OCI-M2 (cell line): ENCODE results near the gene FSHR.

Experiments
- DNase-seq: peaks from one replicate; lab custom pipeline; 2025; ENCODE audit not compliant: unreplicated experiment; lab: John Stamatoyannopoulos, UW

The FSHR gene

DNA sequence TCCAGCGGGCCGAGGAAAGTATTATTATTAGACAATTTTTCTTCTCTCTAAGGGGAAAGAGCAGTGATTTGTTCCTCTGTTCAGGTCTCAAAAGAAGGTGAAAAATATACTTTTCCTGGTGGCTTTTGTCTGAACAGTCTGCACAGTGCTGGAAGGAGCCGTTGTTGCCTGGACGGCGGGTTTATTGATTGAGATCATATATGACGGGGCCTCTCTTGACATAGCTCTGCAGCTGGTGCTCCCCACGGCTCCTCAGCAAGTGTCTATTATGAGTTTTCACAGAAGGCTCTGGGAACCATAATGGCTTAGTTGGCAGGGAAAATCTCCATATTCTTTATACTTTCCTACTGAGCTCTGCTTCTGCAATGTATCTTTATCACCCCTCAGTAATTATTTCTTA lies 42.9 kb downstream of the FSHR start:
- DNase-seq = no peak

DNA sequence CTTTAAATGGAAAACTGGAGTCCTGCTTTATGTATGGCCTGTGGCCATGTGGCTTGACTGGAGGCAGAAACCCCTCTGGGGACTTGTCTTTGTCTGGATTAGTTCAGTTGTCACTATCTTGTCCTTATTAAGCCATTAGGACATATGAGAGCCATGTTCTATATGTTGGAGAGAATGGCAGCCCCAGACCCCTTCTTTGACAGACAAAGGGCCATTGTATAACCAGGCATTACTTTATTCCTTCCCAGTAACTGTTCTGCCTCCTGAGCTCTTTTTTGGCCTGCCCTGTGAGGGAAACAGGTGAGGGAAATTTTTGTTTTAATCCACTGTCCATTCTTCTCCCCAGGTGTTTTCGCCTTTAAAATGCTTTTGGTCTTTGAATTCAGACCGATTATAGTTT lies 43.3 kb downstream of the FSHR start:
- DNase-seq = no peak

DNA sequence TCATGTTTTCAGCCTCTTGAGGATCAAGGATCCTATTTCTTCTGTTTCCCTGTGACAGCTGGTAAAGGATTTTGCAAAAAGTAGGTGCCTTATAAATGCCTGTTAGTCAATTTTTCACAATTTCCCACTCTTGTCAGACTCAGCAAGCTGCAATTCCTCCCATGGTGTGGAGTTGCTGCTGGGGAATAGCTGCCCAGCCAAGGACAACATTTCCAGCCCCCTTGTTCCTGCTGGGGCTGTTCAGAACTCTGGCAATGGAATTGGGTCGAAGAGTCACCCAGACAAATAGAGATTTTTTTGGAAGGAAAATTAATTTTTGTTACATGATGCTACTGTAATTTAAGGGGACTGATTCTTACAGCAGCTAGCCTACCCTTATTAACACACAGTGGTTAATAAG lies 43.7 kb downstream of the FSHR start:
- no peak for DNase-seq

DNA sequence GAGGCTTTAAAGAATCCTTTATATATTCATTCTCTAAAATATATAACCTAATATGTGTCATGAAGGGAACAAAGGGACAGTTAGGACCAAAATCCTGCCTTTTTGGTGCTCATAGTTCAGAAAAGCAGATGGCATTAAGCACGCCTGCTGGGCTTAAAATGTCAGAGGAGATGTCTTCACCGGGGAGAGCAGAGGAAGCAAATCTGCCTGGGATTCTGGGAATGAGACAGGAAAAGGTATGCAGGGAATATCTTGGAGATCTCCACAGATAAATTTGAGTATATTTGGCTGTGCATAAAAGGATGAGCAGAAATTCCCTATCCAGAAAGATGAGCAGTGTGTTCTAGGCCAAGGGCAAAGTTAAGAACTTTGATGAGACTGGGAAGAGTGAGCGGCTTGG lies 45.5 kb downstream of the FSHR start:
- DNase-seq = no peak

DNA sequence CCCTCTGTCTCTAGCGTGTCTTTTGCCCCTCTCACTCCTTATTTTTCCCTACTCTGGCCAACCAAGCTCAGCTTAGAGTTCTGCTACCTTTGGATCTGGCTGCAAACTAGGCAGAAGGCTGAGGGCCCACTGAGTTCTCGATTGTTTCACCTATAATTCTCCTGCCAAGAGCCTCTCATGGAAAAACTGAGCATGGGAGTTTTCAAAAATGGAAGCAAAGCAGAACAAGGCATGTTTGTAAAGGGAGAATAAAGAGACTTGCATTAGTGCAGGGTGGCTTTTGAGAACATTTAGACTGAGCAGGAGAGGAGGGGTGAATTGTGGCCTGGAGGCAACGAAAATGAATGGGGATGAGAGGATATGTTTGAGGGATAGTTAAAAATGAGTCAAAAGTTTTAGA lies 45.9 kb downstream of the FSHR start:
- no peak for DNase-seq

DNA sequence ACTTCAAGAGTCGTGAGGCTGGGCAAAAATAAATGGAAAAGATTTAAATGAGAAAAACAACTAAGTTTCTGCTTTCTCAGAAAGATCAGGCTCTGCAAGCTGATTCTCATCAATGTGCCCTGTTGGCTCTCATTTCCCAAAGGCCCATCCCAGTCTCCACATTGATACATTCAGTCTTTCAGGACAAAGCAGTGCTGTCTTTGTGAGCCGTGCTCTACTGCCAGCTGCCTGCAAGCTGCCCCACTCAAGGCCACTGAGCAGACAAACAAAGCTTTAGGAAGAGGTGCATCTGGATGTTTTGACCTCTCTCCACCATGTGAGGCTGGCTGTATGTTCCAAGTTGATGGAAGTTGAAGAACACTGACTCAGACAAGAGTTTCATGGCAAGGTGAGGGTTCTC lies 48.8 kb downstream of the FSHR start:
- no peak for DNase-seq

DNA sequence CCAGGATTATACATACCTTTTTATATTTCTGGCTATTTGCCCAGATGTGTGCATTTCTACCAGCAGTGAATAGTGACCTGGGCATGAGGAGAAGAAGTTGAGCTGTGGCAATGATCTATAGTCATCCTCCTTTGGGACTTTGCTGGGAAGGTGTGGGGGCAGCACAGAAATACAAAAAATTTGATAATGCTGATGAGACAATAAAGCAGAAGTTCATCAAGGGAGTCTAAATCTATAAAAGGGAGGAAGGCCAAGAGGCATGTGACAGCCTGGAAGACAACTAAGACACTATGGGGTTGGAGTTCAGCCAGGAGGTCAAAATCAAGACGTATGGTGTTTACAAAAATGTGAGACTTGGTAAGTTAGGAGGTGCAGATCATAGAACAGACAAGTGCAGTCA lies 52.2 kb downstream of the FSHR start:
- no peak for DNase-seq

DNA sequence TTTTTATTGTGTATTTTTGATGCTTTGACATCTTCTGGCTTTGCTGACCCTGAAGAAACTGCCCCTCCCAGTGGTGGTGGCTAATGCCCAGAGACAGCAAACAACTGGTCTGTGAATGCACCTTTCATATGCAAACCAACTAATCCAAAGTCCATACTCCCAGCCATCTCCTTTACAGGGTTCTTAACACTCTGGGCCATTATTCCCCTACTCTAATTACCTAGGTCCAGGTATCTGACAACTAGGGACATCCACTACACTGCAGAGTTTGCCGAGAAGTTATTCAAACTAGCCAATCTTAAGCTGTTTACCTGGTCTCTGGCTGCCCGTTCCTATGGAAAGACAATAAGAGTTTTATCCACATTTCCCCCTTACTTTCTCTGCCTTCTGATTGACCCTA lies 73.6 kb downstream of the FSHR start:
- DNase-seq = no peak

DNA sequence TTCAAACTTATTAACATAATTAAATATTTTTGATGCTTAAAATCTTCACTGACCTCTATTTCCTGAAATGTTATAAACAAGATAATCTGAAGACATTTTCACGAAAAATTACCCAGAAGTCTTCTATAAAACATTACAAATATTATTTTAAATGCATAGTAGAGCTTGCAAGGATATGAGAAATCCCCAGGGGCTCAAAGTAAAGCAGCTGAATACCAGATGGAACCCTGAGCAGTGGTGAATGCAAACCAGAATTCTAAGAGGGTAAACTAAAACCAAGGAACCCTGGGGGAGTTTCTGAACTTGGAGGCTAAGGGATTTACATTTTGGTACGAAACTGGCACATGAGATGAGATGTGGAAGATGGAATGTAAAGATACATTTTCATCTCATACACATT lies 83.6 kb downstream of the FSHR start:
- DNase-seq = no peak

DNA sequence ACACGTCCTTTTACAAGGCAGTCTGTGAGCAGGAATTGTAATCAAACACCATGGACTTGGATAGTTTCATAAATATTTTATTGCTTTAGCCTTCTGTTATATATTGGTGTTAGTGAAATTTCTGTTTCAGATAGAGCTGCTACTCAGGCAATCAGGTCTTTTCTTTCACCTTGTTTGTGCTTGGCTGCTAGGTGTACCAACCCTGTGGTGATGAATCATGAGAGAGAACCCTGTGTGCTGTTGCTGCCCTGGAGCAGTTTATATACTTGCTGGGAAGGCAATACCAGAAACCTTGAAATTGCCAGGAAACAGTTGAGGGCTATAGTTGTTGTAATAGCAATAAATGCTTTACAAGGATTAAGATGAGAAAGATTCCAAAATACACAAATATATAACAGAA lies 84.5 kb downstream of the FSHR start:
- DNase-seq = no peak

DNA sequence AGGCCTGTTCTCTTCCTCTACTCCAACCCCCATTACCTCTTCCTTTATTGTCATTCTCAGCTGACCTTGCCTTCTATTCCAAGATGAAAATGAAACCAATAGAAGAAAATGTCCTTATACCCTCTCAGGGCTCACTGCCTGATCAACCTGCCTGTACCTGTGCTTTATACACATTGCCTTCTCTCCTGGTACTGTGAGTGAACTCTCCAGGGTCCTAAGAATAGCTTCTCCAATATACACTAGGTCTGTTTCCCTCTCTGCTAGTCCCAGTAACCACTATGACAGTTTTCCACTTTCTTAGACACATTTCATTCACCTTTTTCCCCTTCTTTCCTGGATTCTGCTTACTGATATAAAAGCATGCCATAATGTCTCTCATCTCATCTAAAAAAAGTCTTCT lies 85.7 kb downstream of the FSHR start:
- DNase-seq = no peak

DNA sequence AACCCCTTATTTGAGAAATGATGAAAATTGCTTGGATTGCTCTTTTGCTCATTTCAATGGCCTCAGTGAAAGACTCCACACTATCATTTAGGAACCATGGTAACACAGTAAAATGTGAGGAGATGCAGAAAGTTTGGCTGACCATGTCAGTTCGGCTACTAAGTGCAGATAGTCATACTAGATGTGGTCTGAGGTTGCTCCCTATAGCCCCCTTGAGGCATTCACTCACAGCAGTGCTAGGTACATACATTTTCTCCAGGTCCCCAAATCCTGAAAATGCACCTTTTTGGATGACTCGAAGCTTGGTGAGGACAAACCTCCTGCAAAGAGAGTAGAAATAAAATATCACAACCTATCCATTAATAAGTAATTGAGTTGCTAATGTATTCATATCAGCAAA lies 86.3 kb downstream of the FSHR start:
- DNase-seq = no peak

DNA sequence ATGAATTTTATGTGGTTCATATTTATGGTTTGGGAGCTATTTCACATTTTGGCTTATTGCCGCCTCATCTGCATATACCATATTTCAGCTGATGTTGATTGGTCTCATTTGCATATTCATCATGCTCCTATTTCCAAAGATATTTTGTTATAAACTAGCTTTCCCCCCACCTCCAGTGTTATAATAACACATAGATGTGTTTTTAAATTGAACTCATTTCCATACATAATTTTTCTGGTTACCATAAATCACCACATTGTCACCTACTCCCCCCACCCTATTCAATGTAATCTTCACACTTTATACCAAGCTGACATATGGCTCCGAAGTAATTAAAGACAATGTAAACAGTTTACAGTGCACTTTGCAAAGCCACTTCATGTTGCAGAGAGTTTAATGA lies 101.2 kb downstream of the FSHR start:
- DNase-seq = no peak

DNA sequence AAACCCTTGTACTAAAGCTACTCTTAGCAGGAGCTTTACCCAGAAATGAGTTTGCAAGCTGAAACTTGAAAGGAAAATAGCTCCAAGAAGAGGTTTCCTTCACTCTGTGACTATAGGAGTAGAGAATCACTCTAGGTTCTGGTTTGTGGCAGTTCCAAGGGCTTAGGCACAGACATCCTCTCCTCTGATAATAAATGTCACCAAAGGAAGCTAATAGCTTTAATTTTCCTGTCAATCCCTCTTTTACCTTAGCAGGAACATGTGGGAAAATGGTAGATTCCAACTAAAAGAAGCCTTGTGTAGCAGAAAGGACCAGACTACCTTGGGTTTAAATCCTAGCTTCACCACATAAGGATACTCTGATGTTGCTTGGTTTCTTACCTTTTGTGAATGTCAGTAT lies 104.0 kb downstream of the FSHR start:
- no peak for DNase-seq

DNA sequence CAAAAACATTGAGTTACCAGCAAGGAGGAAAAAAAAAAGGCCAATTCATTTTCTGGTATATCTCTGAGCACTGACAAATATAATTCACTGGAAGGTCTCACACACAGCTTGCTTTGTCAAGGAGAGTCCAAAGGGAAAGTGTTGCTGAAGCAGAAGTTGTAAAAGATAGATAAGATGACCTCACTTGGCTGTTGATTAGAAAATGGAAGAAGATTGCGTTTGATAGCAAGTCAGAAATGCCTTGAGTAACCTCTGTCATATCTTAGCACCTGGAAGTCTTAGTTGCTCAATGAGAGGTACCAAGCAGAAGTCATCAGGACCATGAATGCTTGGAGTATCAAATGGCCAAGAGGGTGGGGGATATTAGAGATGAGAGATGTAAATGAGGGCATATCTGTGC lies 105.2 kb downstream of the FSHR start:
- DNase-seq = no peak

DNA sequence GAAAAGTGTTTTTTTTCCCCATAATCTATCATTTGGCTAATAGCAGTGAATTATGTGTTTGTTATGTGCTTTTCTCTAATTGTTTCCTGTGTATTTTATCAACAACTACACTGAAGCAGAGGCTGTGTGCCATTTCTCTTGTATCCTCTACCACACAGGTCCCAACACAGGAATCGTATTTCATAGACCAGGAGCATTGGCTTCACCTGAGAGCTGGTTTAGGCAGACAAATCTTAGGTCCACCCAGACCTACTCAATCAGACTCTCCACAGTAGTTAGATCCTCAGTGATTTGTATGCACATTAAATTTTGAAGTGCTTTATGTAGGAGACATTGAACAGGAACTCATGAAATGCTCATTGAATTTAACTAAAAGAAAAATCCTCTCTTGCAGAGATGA lies 109.2 kb downstream of the FSHR start:
- DNase-seq = no peak

DNA sequence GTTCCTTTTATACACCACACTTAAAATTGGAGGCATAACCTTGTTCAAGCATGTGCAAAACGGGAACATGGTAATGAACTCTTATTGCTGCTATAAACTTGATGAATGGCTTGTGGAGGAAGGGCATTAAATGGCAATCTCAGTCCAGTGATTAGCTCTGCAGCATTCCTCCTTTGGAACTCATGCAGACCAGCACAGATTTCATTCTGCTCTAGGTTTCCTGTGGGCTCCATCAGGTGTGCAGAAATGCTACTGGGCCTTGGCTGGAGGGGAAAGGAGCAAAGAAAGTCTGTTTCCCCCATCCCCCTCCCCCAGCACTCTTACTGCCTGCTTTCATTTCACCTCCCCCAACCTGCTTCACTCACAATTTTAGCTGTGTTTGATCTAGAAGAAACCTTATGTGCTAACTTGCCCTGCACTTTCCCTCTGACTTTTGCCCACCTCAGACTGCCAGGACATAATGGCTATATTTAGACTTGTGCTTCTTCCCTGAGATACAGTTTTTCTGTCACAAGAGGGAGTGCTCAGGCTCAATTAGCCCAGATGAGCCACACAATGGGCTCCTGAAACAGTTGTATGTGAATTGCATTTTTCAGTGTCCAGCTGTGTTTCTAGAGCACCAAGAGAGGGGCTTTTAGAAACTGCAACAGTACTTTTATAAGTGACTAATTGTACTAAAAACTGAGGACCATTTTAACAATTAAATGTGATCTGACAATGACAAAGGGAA lies 109.8 kb downstream of the FSHR start:
- no peak for DNase-seq

DNA sequence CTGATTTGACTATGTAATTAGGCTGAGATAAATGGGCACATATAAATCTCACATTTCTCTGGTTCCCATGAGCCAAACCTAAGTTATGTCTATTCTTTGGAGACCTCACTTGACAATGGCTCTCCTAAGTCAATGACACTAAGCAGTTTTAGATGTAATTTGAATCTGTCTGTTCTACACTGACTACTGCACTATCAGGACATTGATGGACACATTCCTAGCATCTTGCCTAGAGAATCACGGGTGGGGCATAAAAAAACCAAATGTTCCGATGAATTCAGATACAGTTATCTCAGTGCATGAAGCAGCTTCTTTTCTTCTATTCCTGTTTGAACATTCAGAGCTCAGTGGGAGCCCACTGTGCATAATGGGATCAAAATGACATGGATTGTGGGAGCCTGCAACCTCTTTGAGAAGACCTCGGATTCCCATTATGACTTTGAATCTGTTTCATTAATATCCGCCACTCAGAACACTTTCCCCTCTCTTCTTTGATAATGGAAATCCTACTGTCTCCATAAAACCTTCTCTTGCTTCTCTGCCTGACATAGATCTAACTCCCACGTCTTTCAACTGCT lies 110.8 kb downstream of the FSHR start:
- DNase-seq = no peak

DNA sequence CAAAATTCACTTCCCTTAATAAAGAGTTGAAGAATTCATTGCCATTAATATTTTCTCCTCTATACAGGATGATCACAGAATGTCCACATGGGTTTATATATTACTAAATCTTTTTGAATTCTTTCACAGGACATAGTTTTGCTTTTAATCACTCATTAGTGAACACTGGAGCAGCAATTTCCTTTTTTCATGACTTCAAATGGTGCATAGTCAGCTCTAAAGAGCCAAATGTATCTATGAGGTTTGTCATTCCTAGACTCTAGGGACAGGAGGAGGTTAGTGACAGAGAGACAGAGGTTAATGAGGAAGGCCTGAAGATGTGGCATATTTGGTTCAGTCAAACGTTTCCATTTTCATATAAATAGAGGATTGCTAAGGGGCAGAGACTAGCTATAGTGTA lies 111.8 kb downstream of the FSHR start:
- no peak for DNase-seq

DNA sequence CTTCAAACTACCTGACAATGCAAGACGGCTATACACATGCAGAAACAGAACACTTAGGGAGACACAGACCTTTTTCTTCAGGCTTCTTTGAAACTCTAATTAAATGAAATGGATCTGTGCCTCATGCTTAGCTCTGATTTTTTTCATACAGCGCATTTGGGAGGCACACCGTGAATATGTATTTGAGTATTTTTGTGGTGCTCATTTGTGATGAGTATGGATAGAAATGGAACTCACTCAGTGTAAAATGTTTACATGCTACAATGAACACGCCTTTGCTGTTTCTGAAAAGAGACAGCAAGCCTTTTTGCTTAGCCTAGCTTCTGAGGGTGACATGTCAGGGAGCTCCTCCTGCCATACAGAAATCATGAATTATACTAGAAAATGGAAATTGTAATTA lies 113.3 kb downstream of the FSHR start:
- DNase-seq = no peak

DNA sequence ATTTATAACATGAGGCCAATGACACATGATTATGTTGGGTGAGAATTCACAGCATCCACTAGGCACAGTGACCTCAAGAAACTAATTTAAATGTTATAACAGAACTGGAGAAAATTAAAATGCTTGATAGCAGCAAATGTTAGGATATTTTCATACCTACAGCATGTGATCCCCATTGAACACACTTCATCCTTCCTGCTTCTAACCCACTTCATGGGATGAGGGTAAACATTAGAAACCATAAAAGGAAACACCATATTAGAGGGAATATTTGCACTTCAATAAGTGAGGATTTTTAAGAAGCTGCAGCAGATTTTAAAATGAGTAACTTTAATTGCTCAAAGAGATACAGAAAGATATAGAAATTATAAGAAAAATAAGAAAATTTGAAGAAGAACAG lies 117.1 kb downstream of the FSHR start:
- no peak for DNase-seq

DNA sequence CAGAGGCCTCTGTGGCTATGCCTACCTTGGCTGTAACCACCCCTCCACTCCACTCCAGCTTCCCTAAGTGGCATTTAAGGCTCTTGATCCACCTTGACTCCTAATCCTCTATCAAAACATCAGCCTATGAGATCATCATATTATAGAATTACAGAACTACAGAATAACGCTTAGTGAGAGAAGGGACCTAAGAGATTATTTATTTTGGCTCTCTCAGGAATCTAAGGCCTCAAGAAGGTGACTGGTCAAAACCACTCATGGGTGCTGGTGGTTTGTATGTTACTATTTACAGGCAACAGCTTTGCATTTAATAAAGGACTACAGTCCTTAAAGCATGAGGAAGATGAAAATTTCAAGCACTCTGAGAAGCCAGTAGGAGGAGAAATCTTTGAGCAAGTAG lies 118.8 kb downstream of the FSHR start:
- DNase-seq = no peak
